KOPT-K1 (cell line): ENCODE measurements around the gene MISP3.

Experiments
- H3K27ac ChIP-seq: fragments of 200-600 bp; sonication (generic); 2 replicates; pipeline ENCODE4 v1.5.1; 2016; ENCODE audit warnings: antibody characterized with exemption, mild to moderate bottlenecking, low read depth, low read length; ENCODE audit not compliant: poor library complexity, severe bottlenecking
- H3K36me3 ChIP-seq: fragments of 200-600 bp; sonication (generic); 2 replicates; pipeline ENCODE4 v1.5.1; 2017; ENCODE audit warnings: antibody characterized with exemption, mild to moderate bottlenecking, low read length, moderate library complexity; ENCODE audit not compliant: insufficient read depth
- H3K9me3 ChIP-seq: fragments of 200-600 bp; sonication (generic); 2 replicates; pipeline ENCODE4 v1.5.1; 2017; ENCODE audit warnings: antibody characterized with exemption, low read length, mild to moderate bottlenecking; ENCODE audit not compliant: insufficient read depth, poor library complexity, severe bottlenecking

Gene MISP3

GRCh38 chr19:14061081-14061749, 11.4 kb upstream of the MISP3 start:
- H3K27ac ChIP-seq, result no peak overlapping the region
- no peaks in the 10 kb centered on the region for H3K9me3 ChIP-seq
- no peaks in the 10 kb centered on the region for H3K36me3 ChIP-seq

- no peaks in the 10 kb centered on the region for H3K9me3 ChIP-seq
- H3K27ac ChIP-seq, result no peak within 1 kb of the TSS
- H3K36me3 ChIP-seq, result no peaks in the 10 kb centered on the region
These were observed 10.6 kb upstream of the MISP3 start, which contains the start of gene PALM3 for GRCh38 chr19:14061751-14062557. PALM3 (minus strand) TSS chr19:14062076; CDS start chr19:14061980, 96 bp downstream.

GRCh38 chr19:14062558-14062855, 10.1 kb upstream of the MISP3 start:
- Histone ChIP-seq H3K36me3 (no peaks in the 10 kb centered on the region), H3K9me3 (no peaks in the 10 kb centered on the region), H3K27ac (no peak overlapping the region)

- no peaks in the 10 kb centered on the region for H3K36me3 ChIP-seq
- no peak overlapping the region for H3K27ac ChIP-seq
These were observed 9.5 kb upstream of the MISP3 start for GRCh38 chr19:14063105-14063504.

GRCh38 chr19:14066134-14066533, 6.5 kb upstream of the MISP3 start:
- Histone ChIP-seq H3K36me3 (no peaks in the 10 kb centered on the region), H3K9me3 (no peaks in the 10 kb centered on the region), H3K27ac (no peak overlapping the region)

More at GRCh38 chr19:14063105-14063504, 9.5 kb upstream of the MISP3 start:
- H3K9me3 ChIP-seq, result no peaks in the 10 kb centered on the region

- H3K9me3 ChIP-seq, result no peaks in the 10 kb centered on the region
- H3K27ac ChIP-seq, result no peak overlapping the region
- no peaks in the 10 kb centered on the region for H3K36me3 ChIP-seq
These were observed 2.1 kb upstream of the MISP3 start for GRCh38 chr19:14070268-14071050.

GRCh38 chr19:14073261-14073924, 807 bp downstream of the MISP3 start:
- Histone ChIP-seq H3K36me3 (no peaks in the 10 kb centered on the region), H3K9me3 (no peaks in the 10 kb centered on the region), H3K27ac (peak overlapping the region; percentile 20)

GRCh38 chr19:14073925-14074838, 1.6 kb downstream of the MISP3 start:
- peak overlapping the region; percentile 20 for H3K27ac ChIP-seq
- H3K9me3 ChIP-seq, result no peaks in the 10 kb centered on the region
- H3K36me3 ChIP-seq, result no peaks in the 10 kb centered on the region

- H3K27ac ChIP-seq, result no peak overlapping the region
- H3K9me3 ChIP-seq, result no peaks in the 10 kb centered on the region
- no peaks in the 10 kb centered on the region for H3K36me3 ChIP-seq
These were observed 5.8 kb downstream of the MISP3 start for GRCh38 chr19:14078411-14078810.

GRCh38 chr19:14080887-14081796, 8.6 kb downstream of the MISP3 start:
- H3K36me3 ChIP-seq, result no peaks in the 10 kb centered on the region
- no peaks in the 10 kb centered on the region for H3K9me3 ChIP-seq
- peak overlapping the region; percentile 67 for H3K27ac ChIP-seq

- no peaks in the 10 kb centered on the region for H3K36me3 ChIP-seq
- H3K27ac ChIP-seq, result peak overlapping the region; percentile 48
- H3K9me3 ChIP-seq, result no peaks in the 10 kb centered on the region
These were observed 9.4 kb downstream of the MISP3 start for GRCh38 chr19:14081797-14082674.

GRCh38 chr19:14082675-14082960, 10.0 kb downstream of the MISP3 start:
- H3K36me3 ChIP-seq, result 0 out of 2 replicates have a peak, but pooled peaks cover under 1% of the 10 kb centered on the region
- H3K27ac ChIP-seq, result no peak overlapping the region
- no peaks in the 10 kb centered on the region for H3K9me3 ChIP-seq
